Tibial artery (tissue), 4 donors: ENCODE measurements around the gene OR1N1.

ENCODE experiments used
- DNase-seq, 2 donors: peaks; one replicate each; pipeline ENCODE4 v3.0.0-alpha.2; 2019
- H3K27ac ChIP-seq, 2 donors: fragments of 200-600 bp; sonication (generic) in 1 of 2; 1 replicate in 1 of 2; 2 replicates in 1 of 2; pipeline ENCODE4 v1.5.1; 2018 to 2019; ENCODE audit warnings: mild to moderate bottlenecking in 1 of 2
- H3K27me3 ChIP-seq, 2 donors: fragments of 200-600 bp; sonication (generic) in 1 of 2; one replicate each; pipeline versions ENCODE4 v1.5.1 to v1.6.0; 2016 to 2019
- H3K36me3 ChIP-seq, 3 donors: fragments of 200-600 bp; sonication (generic) in 2 of 3; one replicate each; pipeline ENCODE4 v1.5.1; 2016 to 2019; ENCODE audit warnings: mild to moderate bottlenecking in 2 of 3
- H3K4me1 ChIP-seq, 4 donors: fragments of 200-600 bp; sonication (generic) in 2 of 4; 1 replicate in 3 of 4; 2 replicates in 1 of 4; pipeline ENCODE4 v1.5.1; 2016 to 2019
- H3K4me3 ChIP-seq, 2 donors: fragments of 200-600 bp; sonication (generic) in 1 of 2; 1 replicate in 1 of 2; 2 replicates in 1 of 2; pipeline ENCODE4 v1.5.1; 2018 to 2019; ENCODE audit warnings: mild to moderate bottlenecking in 2 of 2
- H3K9me3 ChIP-seq, 3 donors: fragments of 200-600 bp; sonication (generic) in 1 of 3; one replicate each; pipeline ENCODE4 v1.5.1; 2016 to 2019
- intact Hi-C: fragments of 100-400 bp; cut with DNase I; formaldehyde crosslinking; loops from one replicate; pipeline ENCODE4 v1.15.0; 2023; ENCODE audit warnings: low total_unique reads
- TF ChIP-seq, protein P1 (sequence below), 2 experiments: fragments of 200-600 bp in 1 of 2; fragments of 450-650 bp in 1 of 2; IDR thresholded peaks; one replicate each; pipeline ENCODE4 v1.5.1; 2017 to 2019; ENCODE audit warnings: antibody characterized with exemption in 2 of 2, mild to moderate bottlenecking in 1 of 2, moderate library complexity in 1 of 2

The OR1N1 gene

GRCh38 chr9:122526602-122527001, 491 bp downstream of the OR1N1 start:
- TF ChIP-seq, protein P1, sequence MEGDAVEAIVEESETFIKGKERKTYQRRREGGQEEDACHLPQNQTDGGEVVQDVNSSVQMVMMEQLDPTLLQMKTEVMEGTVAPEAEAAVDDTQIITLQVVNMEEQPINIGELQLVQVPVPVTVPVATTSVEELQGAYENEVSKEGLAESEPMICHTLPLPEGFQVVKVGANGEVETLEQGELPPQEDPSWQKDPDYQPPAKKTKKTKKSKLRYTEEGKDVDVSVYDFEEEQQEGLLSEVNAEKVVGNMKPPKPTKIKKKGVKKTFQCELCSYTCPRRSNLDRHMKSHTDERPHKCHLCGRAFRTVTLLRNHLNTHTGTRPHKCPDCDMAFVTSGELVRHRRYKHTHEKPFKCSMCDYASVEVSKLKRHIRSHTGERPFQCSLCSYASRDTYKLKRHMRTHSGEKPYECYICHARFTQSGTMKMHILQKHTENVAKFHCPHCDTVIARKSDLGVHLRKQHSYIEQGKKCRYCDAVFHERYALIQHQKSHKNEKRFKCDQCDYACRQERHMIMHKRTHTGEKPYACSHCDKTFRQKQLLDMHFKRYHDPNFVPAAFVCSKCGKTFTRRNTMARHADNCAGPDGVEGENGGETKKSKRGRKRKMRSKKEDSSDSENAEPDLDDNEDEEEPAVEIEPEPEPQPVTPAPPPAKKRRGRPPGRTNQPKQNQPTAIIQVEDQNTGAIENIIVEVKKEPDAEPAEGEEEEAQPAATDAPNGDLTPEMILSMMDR (IDR thresholded peaks at IDR 0.05): no peak
- Histone ChIP-seq H3K4me1 (no peaks in the 10 kb centered on the region), H3K27me3 (no peaks in the 10 kb centered on the region), H3K9me3 (no peaks in the 10 kb centered on the region), H3K4me3 (no peak overlapping the region), H3K27ac (no peak overlapping the region), H3K36me3 (no peaks in the 10 kb centered on the region)
- DNase-seq: no peak
- intact Hi-C loops: no loop called here

DNA sequence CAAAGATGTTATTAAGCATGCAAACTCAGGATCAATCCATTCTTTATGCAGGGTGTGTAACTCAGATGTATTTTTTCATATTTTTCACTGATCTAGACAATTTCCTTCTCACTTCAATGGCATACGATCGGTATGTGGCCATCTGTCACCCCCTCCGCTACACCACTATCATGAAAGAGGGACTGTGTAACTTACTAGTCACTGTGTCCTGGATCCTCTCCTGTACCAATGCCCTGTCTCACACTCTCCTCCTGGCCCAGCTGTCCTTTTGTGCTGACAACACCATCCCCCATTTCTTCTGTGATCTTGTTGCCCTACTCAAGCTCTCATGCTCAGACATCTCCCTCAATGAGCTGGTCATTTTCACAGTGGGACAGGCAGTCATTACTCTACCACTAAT, 7.7 kb downstream of the OR1N1 start:
- Histone ChIP-seq H3K27ac (no peak overlapping the region), H3K36me3 (no peaks in the 10 kb centered on the region), H3K4me1 (no peaks in the 10 kb centered on the region), H3K27me3 (peaks cover 0 to 5% of the 10 kb centered on the region in 2 donors), H3K9me3 (no peaks in the 10 kb centered on the region), H3K4me3 (no peak overlapping the region)
- intact Hi-C loops: no loop called here
- DNase-seq: no peak
- TF ChIP-seq, protein P1 (IDR thresholded peaks at IDR 0.05): no peak

DNA sequence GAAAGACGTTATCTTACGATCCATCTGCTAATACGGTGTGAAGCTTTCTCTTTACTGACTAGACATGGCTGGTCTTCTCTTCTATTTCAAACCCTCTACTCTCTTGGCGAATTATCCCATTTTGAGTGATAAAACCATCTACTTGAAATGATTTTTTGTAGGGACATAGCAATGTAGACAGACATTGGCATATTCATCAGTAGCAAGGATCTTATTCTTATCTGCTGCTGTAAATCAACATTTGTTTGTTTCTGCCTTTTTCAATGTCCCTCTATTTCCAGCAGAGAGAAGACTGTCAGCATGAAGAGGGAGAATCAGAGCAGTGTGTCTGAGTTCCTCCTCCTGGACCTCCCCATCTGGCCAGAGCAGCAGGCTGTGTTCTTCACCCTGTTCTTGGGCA, 8.3 kb downstream of the OR1N1 start, which contains the start of gene OR1J4:
TSS of gene OR1J4 (plus strand) at position 301 of the 400 bp plus-strand sequence. CDS start at position 301, 0 bp downstream.
- Histone ChIP-seq H3K36me3 (no peaks in the 10 kb centered on the region), H3K27ac (no peak within 1 kb of the TSS), H3K9me3 (no peaks in the 10 kb centered on the region), H3K4me3 (no peak within 1 kb of the TSS), H3K4me1 (no peaks in the 10 kb centered on the region), H3K27me3 (peaks cover 0 to 5% of the 10 kb centered on the region in 2 donors)
- TF ChIP-seq, protein P1 (IDR thresholded peaks at IDR 0.05): no peak
- intact Hi-C loops: no loop called here
- DNase-seq: no peak

DNA sequence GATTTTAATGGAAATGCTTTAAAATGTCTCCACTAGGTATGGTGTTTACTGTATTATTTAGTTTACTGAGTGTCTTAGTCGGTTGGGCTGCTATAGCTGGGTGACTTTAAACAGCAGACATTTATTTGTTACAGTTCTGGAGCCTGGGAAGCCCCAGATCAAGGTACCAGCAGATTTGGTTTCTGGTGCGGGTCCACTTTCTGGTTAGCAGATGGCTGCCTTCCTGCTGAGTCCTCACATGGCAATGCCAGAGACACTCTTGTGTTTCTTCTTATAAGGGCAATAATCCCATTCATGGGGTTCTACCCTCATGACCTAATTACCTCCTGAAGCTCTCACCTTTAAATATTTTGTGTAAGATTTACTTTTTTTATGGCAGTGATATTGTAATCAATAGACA, 8.9 kb downstream of the OR1N1 start:
- Histone ChIP-seq H3K4me1 (no peaks in the 10 kb centered on the region), H3K27me3 (peaks cover 0 to 5% of the 10 kb centered on the region in 2 donors), H3K4me3 (no peak overlapping the region), H3K9me3 (no peaks in the 10 kb centered on the region), H3K27ac (no peak overlapping the region), H3K36me3 (no peaks in the 10 kb centered on the region)
- no peak for DNase-seq
- TF ChIP-seq, protein P1 (IDR thresholded peaks at IDR 0.05): no peak
- intact Hi-C loops: no loop called here

DNA sequence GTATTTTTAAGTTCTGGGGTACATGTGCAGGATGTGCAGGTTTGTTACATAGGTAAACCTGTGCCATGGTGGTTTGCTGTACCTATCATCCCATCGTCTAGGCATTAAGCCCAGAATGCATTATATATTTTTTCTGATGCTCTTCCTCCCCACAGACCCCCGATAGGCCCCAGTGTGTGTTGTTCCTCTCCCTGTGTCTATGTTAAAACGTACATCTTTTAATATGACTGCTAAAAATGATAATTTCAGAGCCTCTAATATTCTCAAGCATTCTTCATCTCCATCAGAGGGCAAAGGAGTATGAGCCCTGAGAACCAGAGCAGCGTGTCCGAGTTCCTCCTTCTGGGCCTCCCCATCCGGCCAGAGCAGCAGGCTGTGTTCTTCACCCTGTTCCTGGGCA, 16.6 kb downstream of the OR1N1 start, which contains the start of gene OR1J2:
TSS of gene OR1J2 (plus strand) at position 301 of the 400 bp plus-strand sequence. CDS start at position 301, 0 bp downstream.
- peaks cover 0 to 3% of the 10 kb centered on the region in 2 donors for H3K27me3 ChIP-seq
- intact Hi-C loops: no loop called here
- TF ChIP-seq, protein P1 (IDR thresholded peaks at IDR 0.05): no peak

GRCh38 chr9:122506964-122507363, 20.1 kb downstream of the OR1N1 start:
- H3K27ac ChIP-seq: no peak overlapping the region
- intact Hi-C loops: no loop called here
- TF ChIP-seq, protein P1 (IDR thresholded peaks at IDR 0.05): no peak
- no peaks in the 10 kb centered on the region for H3K36me3 ChIP-seq
- no peak overlapping the region for H3K4me3 ChIP-seq
- H3K27me3 ChIP-seq: peaks cover 0 to 3% of the 10 kb centered on the region in 2 donors
- H3K4me1 ChIP-seq: no peaks in the 10 kb centered on the region
- DNase-seq: no peak
- H3K9me3 ChIP-seq: no peaks in the 10 kb centered on the region

More for the DNA sequence above, 16.6 kb downstream of the OR1N1 start, which contains the start of gene OR1J2:
- DNase-seq: no peak
- Histone ChIP-seq H3K9me3 (no peaks in the 10 kb centered on the region), H3K27ac (no peak within 1 kb of the TSS), H3K4me1 (no peaks in the 10 kb centered on the region), H3K4me3 (no peak within 1 kb of the TSS), H3K36me3 (no peaks in the 10 kb centered on the region)
